ENCODE measurements around the gene IKZF3.

GRCh38 chr17:39742126-39742855 is 121.8 kb downstream of the IKZF3 start:
- no peak for TF ChIP-seq EZH2 (IDR thresholded peaks at IDR 0.05; ENCODE audit: low read length, unreplicated experiment)
- TF ChIP-seq, protein P1, sequence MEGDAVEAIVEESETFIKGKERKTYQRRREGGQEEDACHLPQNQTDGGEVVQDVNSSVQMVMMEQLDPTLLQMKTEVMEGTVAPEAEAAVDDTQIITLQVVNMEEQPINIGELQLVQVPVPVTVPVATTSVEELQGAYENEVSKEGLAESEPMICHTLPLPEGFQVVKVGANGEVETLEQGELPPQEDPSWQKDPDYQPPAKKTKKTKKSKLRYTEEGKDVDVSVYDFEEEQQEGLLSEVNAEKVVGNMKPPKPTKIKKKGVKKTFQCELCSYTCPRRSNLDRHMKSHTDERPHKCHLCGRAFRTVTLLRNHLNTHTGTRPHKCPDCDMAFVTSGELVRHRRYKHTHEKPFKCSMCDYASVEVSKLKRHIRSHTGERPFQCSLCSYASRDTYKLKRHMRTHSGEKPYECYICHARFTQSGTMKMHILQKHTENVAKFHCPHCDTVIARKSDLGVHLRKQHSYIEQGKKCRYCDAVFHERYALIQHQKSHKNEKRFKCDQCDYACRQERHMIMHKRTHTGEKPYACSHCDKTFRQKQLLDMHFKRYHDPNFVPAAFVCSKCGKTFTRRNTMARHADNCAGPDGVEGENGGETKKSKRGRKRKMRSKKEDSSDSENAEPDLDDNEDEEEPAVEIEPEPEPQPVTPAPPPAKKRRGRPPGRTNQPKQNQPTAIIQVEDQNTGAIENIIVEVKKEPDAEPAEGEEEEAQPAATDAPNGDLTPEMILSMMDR (conservative IDR thresholded peaks at IDR 0.05; ENCODE audit: low read depth, low read length) = no peak
- no peak for TF ChIP-seq EZH2phosphoT487 (IDR thresholded peaks at IDR 0.05; ENCODE audit: borderline replicate concordance, low read length)
